A549 (cell line): ENCODE measurements around the gene SLC5A4. TPM values are rescaled to one million over a fixed set of nuclear protein-coding genes. Genes with fewer than 3 reads are reported as not detected.

Source experiments
- ATAC-seq, 2 experiments: fragments of 200-7000 bp in 1 of 2; fragments of >200 bp in 1 of 2; cut with Nextera tagmentation in 1 of 2; cut with Tn5 transposase in 1 of 2; 3 replicates each; pipeline versions ENCODE4 v1.8.0 to v1.9.1; 2018 to 2020; ENCODE audit warnings: mild to moderate bottlenecking in 1 of 2, moderate library complexity in 1 of 2
- CTCF ChIA-PET: fragments of 300-600 bp; sonication (Branson Sonifier 250); formaldehyde crosslinking; extraction: SDS; loops from one replicate; lab custom pipeline; 2021; ENCODE audit warnings: antibody characterized with exemption, inconsistent platforms; lab: Yijun Ruan, JAX
- POLR2A ChIA-PET: fragments of 350-600 bp; formaldehyde crosslinking; extraction: SDS; loops from one replicate; lab custom pipeline; 2021; ENCODE audit warnings: antibody characterized with exemption, inconsistent platforms; lab: Yijun Ruan, JAX
- DNase-seq, 2 experiments: peaks; one replicate each; pipeline versions ENCODE4 v3.0.0 to v3.0.0-alpha.2; 2011 to 2016; ENCODE audit warnings: low read depth in 1 of 2, low spot score in 1 of 2
- FAIRE-seq: peaks from 2 replicates; lab custom pipeline; 2011; peaks lifted over from hg19 to GRCh38; lab: Jason Lieb, UNC
- H3K27ac ChIP-seq, 2 experiments: fragments of >200 bp; sonication (Bioruptor Twin); formaldehyde crosslinking; 3 replicates each; pipeline ENCODE4 v1.5.1; 2016 to 2017
- H3K4me1 ChIP-seq: fragments of >200 bp; sonication (Bioruptor Twin); formaldehyde crosslinking; 3 replicates; pipeline ENCODE4 v1.6.1; 2016
- H3K4me2 ChIP-seq: fragments of >200 bp; sonication (Bioruptor Twin); formaldehyde crosslinking; 3 replicates; pipeline ENCODE4 v1.6.1; 2016
- H3K4me3 ChIP-seq: fragments of >200 bp; sonication (Bioruptor Twin); formaldehyde crosslinking; 3 replicates; pipeline ENCODE4 v1.5.1; 2016
- H3K9me3 ChIP-seq: fragments of >200 bp; sonication (Bioruptor Twin); formaldehyde crosslinking; 3 replicates; pipeline ENCODE4 v1.6.1; 2016
- CEBPB ChIP-seq, 2 experiments: fragments of >200 bp in 1 of 2; sonication (Bioruptor Twin) in 1 of 2; formaldehyde crosslinking in 1 of 2; IDR thresholded peaks; 2 replicates each; pipeline ENCODE4 v1.6.1; 2012 to 2016
- FOSB ChIP-seq: fragments of 250-450 bp; sonication (Bioruptor Pico); IDR thresholded peaks from 2 replicates; pipeline ENCODE4 v1.5.0; 2020; ENCODE audit warnings: mild to moderate bottlenecking, moderate library complexity
- FOXS1 ChIP-seq: fragments of 250-450 bp; sonication (Bioruptor Pico); IDR thresholded peaks from 2 replicates; pipeline ENCODE4 v1.5.0; 2020; ENCODE audit warnings: mild to moderate bottlenecking, moderate library complexity
- GATA3 ChIP-seq: IDR thresholded peaks from 2 replicates; pipeline ENCODE4 v1.6.1; 2012; ENCODE audit warnings: borderline replicate concordance
- HDAC2 ChIP-seq: fragments of 200-600 bp; sonication (generic); IDR thresholded peaks from 2 replicates; pipeline ENCODE4 v1.6.1; 2016
- JUNB ChIP-seq: fragments of >200 bp; sonication (Bioruptor Twin); formaldehyde crosslinking; IDR thresholded peaks from 2 replicates; pipeline ENCODE4 v1.6.1; 2016
- KDM1A ChIP-seq: fragments of 200-600 bp; sonication (generic); IDR thresholded peaks from 2 replicates; pipeline ENCODE4 v1.6.1; 2016; ENCODE audit warnings: low read depth, mild to moderate bottlenecking
- MAFK ChIP-seq: fragments of 450-650 bp; IDR thresholded peaks from 2 replicates; pipeline ENCODE4 v1.6.1; 2014; ENCODE audit not compliant: partially characterized antibody
- RAD21 ChIP-seq, 2 experiments: fragments of >200 bp in 1 of 2; sonication (Bioruptor Twin) in 1 of 2; formaldehyde crosslinking in 1 of 2; IDR thresholded peaks in 1 of 2; conservative IDR thresholded peaks in 1 of 2; 2 replicates in 1 of 2; 3 replicates in 1 of 2; pipeline ENCODE4 v1.6.1; 2012 to 2018; ENCODE audit warnings: inconsistent platforms in 1 of 2
- RARB ChIP-seq: fragments of 250-450 bp; sonication (Bioruptor Pico); IDR thresholded peaks from 2 replicates; pipeline ENCODE4 v1.8.0; 2021; ENCODE audit warnings: mild to moderate bottlenecking, moderate library complexity
- RFX5 ChIP-seq: fragments of 450-650 bp; IDR thresholded peaks from 2 replicates; pipeline ENCODE4 v1.7.1; 2014; ENCODE audit warnings: antibody characterized with exemption, mild to moderate bottlenecking, moderate library complexity
- TFCP2L1 ChIP-seq: fragments of 250-450 bp; sonication (Bioruptor Pico); IDR thresholded peaks from 2 replicates; pipeline ENCODE4 v1.5.0; 2021; ENCODE audit warnings: mild to moderate bottlenecking
- WGBS: methylation state at CpG from one replicate; pipeline ENCODE4 v1.1.6; 2017; ENCODE audit errors: missing lambda C conversion rate; 5-methylcytosine and 5-hydroxymethylcytosine counted together
- polyA plus RNA-seq, 4 experiments: library from polyadenylated mRNA; depleted of rRNA in 3 of 4; stranded (reverse); fragments of >200 nt; fragmentation: RNase III in 1 of 4; extraction: RNeasy Plus Mini Kit Qiagen cat#74134 plus additional on column Dnase treatment in 1 of 4; gene quantifications; 2 replicates in 3 of 4; 3 replicates in 1 of 4; pipeline ENCODE4 v1.2.3, GENCODE V29; 2011 to 2017
- small RNA-seq, 6 experiments: library from RNA; depleted of rRNA; stranded (forward); fragments of <200 nt; gene quantifications; one replicate each; pipeline ENCODE3, GENCODE V24; 2012
- TF ChIP-seq, protein P1 (sequence below): IDR thresholded peaks from 2 replicates; pipeline ENCODE4 v1.6.1; 2012; ENCODE audit warnings: low read depth, borderline replicate concordance

Gene SLC5A4
- polyA plus RNA-seq, 2 of the 4 experiments (the other 2 are of a cell fraction): not detected

DNA sequence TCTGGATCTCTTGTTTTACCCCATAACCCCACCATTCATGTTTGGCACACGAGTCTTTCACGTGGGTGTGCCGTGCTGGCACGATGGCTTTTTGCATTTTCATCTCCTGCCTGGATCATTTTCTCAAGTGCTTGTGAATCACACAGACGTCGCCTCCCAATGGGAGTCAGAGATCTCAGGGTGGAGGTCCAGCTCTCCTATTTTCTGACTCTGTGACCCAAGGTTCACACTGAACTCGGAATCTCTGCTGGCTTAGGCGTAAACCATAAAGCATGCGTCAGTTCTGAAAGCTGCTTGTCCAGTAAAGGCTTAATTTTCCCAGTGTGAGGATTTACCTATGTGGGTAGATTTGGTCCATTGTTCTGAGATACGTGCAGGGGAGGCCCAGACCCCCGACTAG lies 80.0 kb downstream of the SLC5A4 start:
- ChIA-PET CTCF (no interaction called here), POLR2A (no interaction called here)
- no peak for ATAC-seq
- 66% methylated on average over 9 of the region's 11 CpGs for whole genome bisulfite sequencing
- no peak for FAIRE-seq
- H3K27ac ChIP-seq: no peak overlapping the region
- no peak for TF ChIP-seq MAFK
- TF ChIP-seq, protein P1, sequence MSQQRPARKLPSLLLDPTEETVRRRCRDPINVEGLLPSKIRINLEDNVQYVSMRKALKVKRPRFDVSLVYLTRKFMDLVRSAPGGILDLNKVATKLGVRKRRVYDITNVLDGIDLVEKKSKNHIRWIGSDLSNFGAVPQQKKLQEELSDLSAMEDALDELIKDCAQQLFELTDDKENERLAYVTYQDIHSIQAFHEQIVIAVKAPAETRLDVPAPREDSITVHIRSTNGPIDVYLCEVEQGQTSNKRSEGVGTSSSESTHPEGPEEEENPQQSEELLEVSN: no peak
- no peak for TF ChIP-seq TFCP2L1 (CRISPR knock-in tag)
- no peak for TF ChIP-seq JUNB
- TF ChIP-seq GATA3: no peak
- TF ChIP-seq FOXS1 (CRISPR knock-in tag): no peak
- no peak for TF ChIP-seq RARB (CRISPR knock-in tag)
- no peak for TF ChIP-seq FOSB (CRISPR knock-in tag)
- TF ChIP-seq HDAC2: no peak
- TF ChIP-seq CEBPB (IDR thresholded peaks at IDR 0.05): no peak
- no peak for TF ChIP-seq RAD21 (conservative IDR thresholded peaks at IDR 0.05 in 1 of 2, IDR thresholded peaks at IDR 0.05 in 1 of 2)
- no peak for TF ChIP-seq KDM1A
- TF ChIP-seq RFX5: no peak
- H3K9me3 ChIP-seq: no peaks in the 10 kb centered on the region
- H3K4me2 ChIP-seq: no peak overlapping the region
- no peaks in the 10 kb centered on the region for H3K4me1 ChIP-seq
- no peak for DNase-seq
- H3K4me3 ChIP-seq: no peak overlapping the region

Small RNAs within 50 kb of the gene (small RNA-seq; reads per million reads assigned to genes)
- gene RF02171: 0 reads per million in 6 experiments

Other genes with a start within 250 kb of the SLC5A4 start
- gene SLC5A1, start 212.1 kb downstream of the SLC5A4 start, polyA plus RNA-seq (2011; rRNA removed): 0.04 and 0.08 TPM in 2 replicates
- 0.01 to 0.03 TPM in 2 of 3 replicates, not detected in the other for gene SLC5A1, start 212.1 kb downstream of the SLC5A4 start, polyA plus RNA-seq (2017; fragmentation: RNase III; extraction: RNeasy Plus Mini Kit Qiagen cat#74134 plus additional on column Dnase treatment)
- gene C22orf42, start 96.0 kb downstream of the SLC5A4 start, polyA plus RNA-seq (2011; rRNA removed): not detected in 2 replicates
- not detected in 3 replicates for gene C22orf42, start 96.0 kb downstream of the SLC5A4 start, polyA plus RNA-seq (2017; fragmentation: RNase III; extraction: RNeasy Plus Mini Kit Qiagen cat#74134 plus additional on column Dnase treatment)
- 0.19 and 0.32 TPM in 2 replicates for gene RFPL2, start 50.3 kb downstream of the SLC5A4 start, polyA plus RNA-seq (2011; rRNA removed)
- 0.17 to 0.30 TPM (median 0.25 TPM) in 3 replicates for gene RFPL2, start 50.3 kb downstream of the SLC5A4 start, polyA plus RNA-seq (2017; fragmentation: RNase III; extraction: RNeasy Plus Mini Kit Qiagen cat#74134 plus additional on column Dnase treatment)
- gene RFPL3, start 102.5 kb upstream of the SLC5A4 start, polyA plus RNA-seq (2011; rRNA removed): not detected in 2 replicates
- gene RFPL3, start 102.5 kb upstream of the SLC5A4 start, polyA plus RNA-seq (2017; fragmentation: RNase III; extraction: RNeasy Plus Mini Kit Qiagen cat#74134 plus additional on column Dnase treatment): not detected in 3 replicates
- 115 and 122 TPM in 2 replicates for gene RTCB, start 156.9 kb upstream of the SLC5A4 start, polyA plus RNA-seq (2011; rRNA removed)
- gene RTCB, start 156.9 kb upstream of the SLC5A4 start, polyA plus RNA-seq (2017; fragmentation: RNase III; extraction: RNeasy Plus Mini Kit Qiagen cat#74134 plus additional on column Dnase treatment): 91.3 to 95.7 TPM (median 93.3 TPM) in 3 replicates
- gene BPIFC, start 209.1 kb upstream of the SLC5A4 start, polyA plus RNA-seq (2011; rRNA removed): not detected in 2 replicates
- not detected in 3 replicates for gene BPIFC, start 209.1 kb upstream of the SLC5A4 start, polyA plus RNA-seq (2017; fragmentation: RNase III; extraction: RNeasy Plus Mini Kit Qiagen cat#74134 plus additional on column Dnase treatment)
- 131 and 134 TPM in 2 replicates for gene FBXO7, start 219.5 kb upstream of the SLC5A4 start, polyA plus RNA-seq (2011; rRNA removed)
- gene FBXO7, start 219.5 kb upstream of the SLC5A4 start, polyA plus RNA-seq (2017; fragmentation: RNase III; extraction: RNeasy Plus Mini Kit Qiagen cat#74134 plus additional on column Dnase treatment): 53.4 to 58.0 TPM (median 57.3 TPM) in 3 replicates